ENCODE results near the gene ZNF583.

The ZNF583 gene

GRCh38 chr19:56474308-56474707, 70.2 kb downstream of the ZNF583 start:
- no peak for DNase-seq (ENCODE audit: low spot score)

GRCh38 chr19:56476093-56476492, 72.0 kb downstream of the ZNF583 start:
- no peak for DNase-seq (ENCODE audit: low spot score)

Data from GM03348 (cell line).